ENCODE data around the gene SLC35B2. TPM values are rescaled to one million over a fixed set of nuclear protein-coding genes. Genes with fewer than 3 reads are reported as not detected.

Gene SLC35B2
- total RNA-seq, 1 donor from 2014 or later = 26.1 TPM

DNA sequence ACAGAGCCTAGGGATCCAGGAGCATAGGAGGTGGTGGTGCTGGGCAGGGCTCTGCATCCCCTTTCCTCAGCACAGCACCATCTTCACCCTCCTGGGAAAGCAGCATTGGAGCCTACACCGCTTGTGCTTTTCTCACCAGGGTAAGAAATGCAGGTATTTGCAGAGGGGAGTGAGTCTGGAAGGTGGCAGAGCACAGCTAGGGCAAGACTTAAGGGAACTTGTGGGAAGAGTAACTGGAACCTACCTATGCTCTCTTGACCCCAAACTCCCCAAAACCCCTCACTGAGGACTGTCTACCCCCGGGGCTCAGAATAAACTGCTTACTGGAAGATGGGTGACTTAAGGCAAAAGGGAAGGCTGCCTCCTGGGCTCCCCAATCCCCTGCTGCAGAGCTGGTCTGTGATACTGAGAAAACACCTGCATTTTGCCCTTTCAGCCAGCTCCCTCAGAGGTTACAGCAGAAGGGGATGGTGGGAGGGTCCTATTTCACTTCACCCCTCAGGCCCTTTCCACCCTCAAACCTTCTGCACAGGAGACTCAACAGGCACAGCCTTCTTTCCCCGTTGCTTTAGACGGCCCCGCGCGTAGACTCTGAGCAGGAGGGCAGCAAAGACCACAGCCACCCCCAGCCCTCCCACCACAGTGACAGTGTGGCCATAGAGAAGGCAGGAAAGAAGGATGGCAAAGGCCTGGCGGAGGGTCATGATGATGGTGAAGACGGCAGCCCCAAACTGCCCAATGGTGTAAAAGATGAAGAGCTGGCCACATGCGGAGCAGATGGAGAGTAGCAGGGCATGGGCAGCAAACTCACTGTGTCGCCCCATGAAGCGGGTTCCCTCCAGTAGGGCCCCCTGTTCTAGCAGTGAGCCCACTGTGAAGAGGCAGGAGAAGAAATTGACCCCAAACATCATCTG lies 2.9 kb downstream of the SLC35B2 start:
- no peaks in the 10 kb centered on the region for H3K27me3 ChIP-seq (ENCODE audit: control insufficient read depth in 3 of 3, insufficient read depth in 3 of 3, low read length in 3 of 3)
- H3K9ac ChIP-seq (ENCODE audit: low read depth in 1 of 3, low read length in 3 of 3) = no peak overlapping the region
- no peak overlapping the region for H3K4me3 ChIP-seq (ENCODE audit: low read length in 3 of 3)
- H3K36me3 ChIP-seq (ENCODE audit: control insufficient read depth in 3 of 3, insufficient read depth in 3 of 3, low read length in 3 of 3) = peaks cover 56 to 62% (median 59%) of the 10 kb centered on the region in 3 donors
- H3K27ac ChIP-seq (ENCODE audit: low read depth, low read length) = no peak overlapping the region
- no peaks in the 10 kb centered on the region for H3K9me3 ChIP-seq (ENCODE audit: control insufficient read depth in 3 of 3, low read length in 3 of 3)
- peaks cover 24 to 51% (median 27%) of the 10 kb centered on the region in 3 donors for H3K4me1 ChIP-seq (ENCODE audit: control insufficient read depth in 3 of 3, insufficient read depth in 3 of 3, low read length in 3 of 3)

DNA sequence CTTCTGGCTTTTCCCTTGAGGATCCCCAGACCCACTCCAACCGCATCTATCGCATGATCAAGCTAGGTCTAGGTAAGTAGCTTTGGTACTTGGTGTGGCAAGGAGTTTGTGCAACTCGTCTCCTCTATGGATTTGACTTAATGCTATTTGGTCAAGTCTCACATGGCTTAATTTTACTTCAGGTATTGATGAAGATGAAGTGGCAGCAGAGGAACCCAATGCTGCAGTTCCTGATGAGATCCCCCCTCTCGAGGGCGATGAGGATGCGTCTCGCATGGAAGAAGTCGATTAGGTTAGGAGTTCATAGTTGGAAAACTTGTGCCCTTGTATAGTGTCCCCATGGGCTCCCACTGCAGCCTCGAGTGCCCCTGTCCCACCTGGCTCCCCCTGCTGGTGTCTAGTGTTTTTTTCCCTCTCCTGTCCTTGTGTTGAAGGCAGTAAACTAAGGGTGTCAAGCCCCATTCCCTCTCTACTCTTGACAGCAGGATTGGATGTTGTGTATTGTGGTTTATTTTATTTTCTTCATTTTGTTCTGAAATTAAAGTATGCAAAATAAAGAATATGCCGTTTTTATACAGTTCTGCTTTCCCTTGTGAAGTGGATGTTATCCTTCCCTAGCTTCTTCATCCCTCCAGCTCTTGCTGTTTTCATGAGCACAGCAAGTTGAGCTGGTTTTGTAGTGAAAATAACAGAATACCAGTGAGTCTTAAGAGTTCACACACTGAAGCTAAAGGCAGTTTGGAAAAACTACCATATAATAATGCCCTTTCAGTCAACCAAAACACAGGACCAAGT lies 3.8 kb downstream of the SLC35B2 start:
- no peak overlapping the region for H3K4me3 ChIP-seq (ENCODE audit: low read length in 3 of 3)
- no peaks in the 10 kb centered on the region for H3K27me3 ChIP-seq (ENCODE audit: control insufficient read depth in 3 of 3, insufficient read depth in 3 of 3, low read length in 3 of 3)
- no peaks in the 10 kb centered on the region for H3K9me3 ChIP-seq (ENCODE audit: control insufficient read depth in 3 of 3, low read length in 3 of 3)
- no peak overlapping the region for H3K9ac ChIP-seq (ENCODE audit: low read depth in 1 of 3, low read length in 3 of 3)
- peaks cover 33 to 61% (median 36%) of the 10 kb centered on the region in 3 donors for H3K4me1 ChIP-seq (ENCODE audit: control insufficient read depth in 3 of 3, insufficient read depth in 3 of 3, low read length in 3 of 3)
- H3K36me3 ChIP-seq (ENCODE audit: control insufficient read depth in 3 of 3, insufficient read depth in 3 of 3, low read length in 3 of 3) = peaks cover 58 to 71% (median 64%) of the 10 kb centered on the region in 3 donors
- H3K27ac ChIP-seq (ENCODE audit: low read depth, low read length) = no peak overlapping the region

DNA sequence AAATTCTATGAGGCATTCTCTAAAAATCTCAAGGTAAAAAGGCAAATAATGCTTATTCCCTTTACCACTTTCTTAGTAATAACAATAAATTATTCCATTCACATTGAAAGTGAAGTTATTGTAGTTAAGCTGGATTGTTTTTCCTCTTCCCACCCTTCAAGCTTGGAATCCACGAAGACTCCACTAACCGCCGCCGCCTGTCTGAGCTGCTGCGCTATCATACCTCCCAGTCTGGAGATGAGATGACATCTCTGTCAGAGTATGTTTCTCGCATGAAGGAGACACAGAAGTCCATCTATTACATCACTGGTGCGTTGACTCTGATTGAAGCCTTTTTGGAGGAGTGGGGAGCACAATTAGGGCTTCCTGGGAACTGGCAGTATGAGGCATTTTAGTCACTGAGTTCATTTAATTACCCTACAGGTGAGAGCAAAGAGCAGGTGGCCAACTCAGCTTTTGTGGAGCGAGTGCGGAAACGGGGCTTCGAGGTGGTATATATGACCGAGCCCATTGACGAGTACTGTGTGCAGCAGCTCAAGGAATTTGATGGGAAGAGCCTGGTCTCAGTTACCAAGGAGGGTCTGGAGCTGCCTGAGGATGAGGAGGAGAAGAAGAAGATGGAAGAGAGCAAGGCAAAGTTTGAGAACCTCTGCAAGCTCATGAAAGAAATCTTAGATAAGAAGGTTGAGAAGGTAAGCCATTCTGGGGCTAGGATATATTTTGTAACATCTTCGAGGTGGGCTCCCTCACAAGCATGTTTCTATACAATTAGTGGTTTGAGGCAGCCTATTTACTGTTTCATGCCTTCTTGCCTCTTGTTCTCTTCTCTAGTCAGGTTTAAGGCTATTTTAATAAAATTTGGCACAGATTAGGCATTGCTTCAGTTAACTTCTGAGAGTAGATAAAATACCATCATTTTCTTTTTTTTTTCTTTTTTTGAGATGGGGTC lies 5.5 kb downstream of the SLC35B2 start:
- Histone ChIP-seq H3K9me3 (ENCODE audit: control insufficient read depth in 3 of 3, low read length in 3 of 3) (no peaks in the 10 kb centered on the region), H3K9ac (ENCODE audit: low read depth in 1 of 3, low read length in 3 of 3) (no peak overlapping the region), H3K4me3 (ENCODE audit: low read length in 3 of 3) (no peak overlapping the region), H3K4me1 (ENCODE audit: control insufficient read depth in 3 of 3, insufficient read depth in 3 of 3, low read length in 3 of 3) (peaks cover 29 to 65% (median 34%) of the 10 kb centered on the region in 3 donors), H3K27me3 (ENCODE audit: control insufficient read depth in 3 of 3, insufficient read depth in 3 of 3, low read length in 3 of 3) (no peaks in the 10 kb centered on the region), H3K36me3 (ENCODE audit: control insufficient read depth in 3 of 3, insufficient read depth in 3 of 3, low read length in 3 of 3) (peaks cover 62 to 71% (median 64%) of the 10 kb centered on the region in 3 donors), H3K27ac (ENCODE audit: low read depth, low read length) (no peak overlapping the region)

DNA sequence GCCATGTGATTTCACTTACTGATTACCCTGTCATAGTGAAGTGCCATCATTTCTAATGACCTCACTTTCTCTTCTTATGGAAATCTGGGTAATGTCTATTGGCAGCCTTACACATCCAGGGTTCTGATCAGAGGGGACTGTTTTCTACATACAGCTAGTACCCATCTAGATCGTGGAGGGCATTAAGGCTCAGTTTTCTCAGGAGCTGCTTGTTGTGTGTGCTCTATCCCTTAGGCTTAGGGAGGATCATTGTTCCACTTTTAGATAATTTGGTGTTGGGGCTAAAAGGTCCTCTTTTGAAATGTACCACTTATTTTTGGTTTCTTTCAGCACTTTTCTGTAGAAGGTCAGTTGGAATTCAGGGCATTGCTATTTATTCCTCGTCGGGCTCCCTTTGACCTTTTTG lies 6.6 kb downstream of the SLC35B2 start:
- H3K9ac ChIP-seq (ENCODE audit: low read depth in 1 of 3, low read length in 3 of 3) = no peak overlapping the region
- H3K27me3 ChIP-seq (ENCODE audit: control insufficient read depth in 3 of 3, insufficient read depth in 3 of 3, low read length in 3 of 3) = no peaks in the 10 kb centered on the region
- no peak overlapping the region for H3K4me3 ChIP-seq (ENCODE audit: low read length in 3 of 3)
- peaks cover 60 to 69% (median 64%) of the 10 kb centered on the region in 3 donors for H3K36me3 ChIP-seq (ENCODE audit: control insufficient read depth in 3 of 3, insufficient read depth in 3 of 3, low read length in 3 of 3)
- no peaks in the 10 kb centered on the region for H3K9me3 ChIP-seq (ENCODE audit: control insufficient read depth in 3 of 3, low read length in 3 of 3)
- H3K4me1 ChIP-seq (ENCODE audit: control insufficient read depth in 3 of 3, insufficient read depth in 3 of 3, low read length in 3 of 3) = peaks cover 20 to 58% (median 26%) of the 10 kb centered on the region in 3 donors
- no peak overlapping the region for H3K27ac ChIP-seq (ENCODE audit: low read depth, low read length)

DNA sequence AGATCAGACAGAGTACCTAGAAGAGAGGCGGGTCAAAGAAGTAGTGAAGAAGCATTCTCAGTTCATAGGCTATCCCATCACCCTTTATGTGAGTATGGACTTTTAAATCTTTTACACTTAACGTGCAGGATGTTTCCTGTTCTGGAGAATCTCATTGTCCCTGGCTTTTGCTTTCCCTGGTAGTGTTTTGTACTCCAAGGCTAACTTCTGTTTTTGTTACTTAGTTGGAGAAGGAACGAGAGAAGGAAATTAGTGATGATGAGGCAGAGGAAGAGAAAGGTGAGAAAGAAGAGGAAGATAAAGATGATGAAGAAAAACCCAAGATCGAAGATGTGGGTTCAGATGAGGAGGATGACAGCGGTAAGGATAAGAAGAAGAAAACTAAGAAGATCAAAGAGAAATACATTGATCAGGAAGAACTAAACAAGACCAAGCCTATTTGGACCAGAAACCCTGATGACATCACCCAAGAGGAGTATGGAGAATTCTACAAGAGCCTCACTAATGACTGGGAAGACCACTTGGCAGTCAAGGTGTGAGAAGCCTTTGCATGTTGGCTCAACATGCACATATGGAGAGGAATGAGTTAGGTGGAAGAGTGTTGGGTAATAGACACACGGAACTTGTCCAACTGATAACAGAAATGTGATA lies 7.1 kb downstream of the SLC35B2 start:
- H3K27ac ChIP-seq (ENCODE audit: low read depth, low read length) = no peak overlapping the region
- no peak overlapping the region for H3K4me3 ChIP-seq (ENCODE audit: low read length in 3 of 3)
- H3K4me1 ChIP-seq (ENCODE audit: control insufficient read depth in 3 of 3, insufficient read depth in 3 of 3, low read length in 3 of 3) = peaks cover 25 to 59% (median 32%) of the 10 kb centered on the region in 3 donors

DNA sequence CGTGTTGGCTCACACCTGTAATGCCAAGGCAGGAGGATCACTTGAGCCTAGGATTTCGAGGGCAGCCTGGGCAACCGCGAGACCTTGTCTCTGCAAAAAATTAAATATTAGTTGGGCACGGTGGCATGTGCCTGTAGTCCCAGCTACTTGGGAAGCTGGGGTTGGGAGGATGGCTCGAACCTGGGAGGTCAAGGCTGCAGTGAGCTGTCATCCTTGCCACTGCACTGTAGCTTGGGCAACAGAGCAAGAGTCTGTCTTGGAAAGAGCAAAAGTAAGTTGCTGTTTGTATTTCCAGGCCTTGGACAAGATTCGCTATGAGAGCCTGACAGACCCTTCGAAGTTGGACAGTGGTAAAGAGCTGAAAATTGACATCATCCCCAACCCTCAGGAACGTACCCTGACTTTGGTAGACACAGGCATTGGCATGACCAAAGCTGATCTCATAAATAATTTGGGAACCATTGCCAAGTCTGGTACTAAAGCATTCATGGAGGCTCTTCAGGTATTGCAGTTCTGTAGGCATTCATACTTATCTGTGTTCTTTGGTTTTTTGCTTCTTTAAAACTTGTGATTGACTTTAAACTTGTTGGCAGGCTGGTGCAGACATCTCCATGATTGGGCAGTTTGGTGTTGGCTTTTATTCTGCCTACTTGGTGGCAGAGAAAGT lies 8.1 kb downstream of the SLC35B2 start:
- H3K4me3 ChIP-seq (ENCODE audit: low read length in 3 of 3) = peak overlapping the region; percentile 24 to 100 (median 86)
- peak overlapping the region; percentile 99 for H3K27ac ChIP-seq (ENCODE audit: low read depth, low read length)
- peaks cover 22 to 53% (median 32%) of the 10 kb centered on the region in 3 donors for H3K4me1 ChIP-seq (ENCODE audit: control insufficient read depth in 3 of 3, insufficient read depth in 3 of 3, low read length in 3 of 3)
- H3K9me3 ChIP-seq (ENCODE audit: control insufficient read depth in 3 of 3, low read length in 3 of 3) = no peaks in the 10 kb centered on the region
- peak overlapping the region in 1 of 3 donors; percentile 4 for H3K9ac ChIP-seq (ENCODE audit: low read depth in 1 of 3, low read length in 3 of 3)
- H3K27me3 ChIP-seq (ENCODE audit: control insufficient read depth in 3 of 3, insufficient read depth in 3 of 3, low read length in 3 of 3) = no peaks in the 10 kb centered on the region
- H3K36me3 ChIP-seq (ENCODE audit: control insufficient read depth in 3 of 3, insufficient read depth in 3 of 3, low read length in 3 of 3) = peaks cover 45 to 55% (median 53%) of the 10 kb centered on the region in 3 donors

More for the DNA sequence above, 7.1 kb downstream of the SLC35B2 start:
- peaks cover 55 to 64% (median 63%) of the 10 kb centered on the region in 3 donors for H3K36me3 ChIP-seq (ENCODE audit: control insufficient read depth in 3 of 3, insufficient read depth in 3 of 3, low read length in 3 of 3)
- H3K9me3 ChIP-seq (ENCODE audit: control insufficient read depth in 3 of 3, low read length in 3 of 3) = no peaks in the 10 kb centered on the region
- H3K9ac ChIP-seq (ENCODE audit: low read depth in 1 of 3, low read length in 3 of 3) = no peak overlapping the region
- H3K27me3 ChIP-seq (ENCODE audit: control insufficient read depth in 3 of 3, insufficient read depth in 3 of 3, low read length in 3 of 3) = no peaks in the 10 kb centered on the region

DNA sequence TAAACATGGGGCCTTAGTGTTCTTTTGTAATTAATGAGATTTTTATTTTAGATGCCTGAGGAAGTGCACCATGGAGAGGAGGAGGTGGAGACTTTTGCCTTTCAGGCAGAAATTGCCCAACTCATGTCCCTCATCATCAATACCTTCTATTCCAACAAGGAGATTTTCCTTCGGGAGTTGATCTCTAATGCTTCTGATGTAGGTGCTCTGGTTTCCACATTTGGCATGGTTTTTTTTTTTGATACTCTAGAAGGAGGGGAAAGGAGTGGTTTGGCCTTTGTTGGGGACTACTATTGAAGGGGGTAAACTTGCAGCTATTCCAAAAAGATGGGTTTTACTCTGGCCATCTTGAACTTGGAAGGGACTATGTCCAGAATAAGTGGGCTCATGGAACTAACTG lies 8.7 kb downstream of the SLC35B2 start:
- no peaks in the 10 kb centered on the region for H3K27me3 ChIP-seq (ENCODE audit: control insufficient read depth in 3 of 3, insufficient read depth in 3 of 3, low read length in 3 of 3)
- H3K36me3 ChIP-seq (ENCODE audit: control insufficient read depth in 3 of 3, insufficient read depth in 3 of 3, low read length in 3 of 3) = peaks cover 43 to 48% (median 47%) of the 10 kb centered on the region in 3 donors
- H3K4me1 ChIP-seq (ENCODE audit: control insufficient read depth in 3 of 3, insufficient read depth in 3 of 3, low read length in 3 of 3) = peaks cover 22 to 51% (median 32%) of the 10 kb centered on the region in 3 donors
- H3K27ac ChIP-seq (ENCODE audit: low read depth, low read length) = peak overlapping the region; percentile 99
- peak overlapping the region; percentile 24 to 100 (median 86) for H3K4me3 ChIP-seq (ENCODE audit: low read length in 3 of 3)
- no peaks in the 10 kb centered on the region for H3K9me3 ChIP-seq (ENCODE audit: control insufficient read depth in 3 of 3, low read length in 3 of 3)
- H3K9ac ChIP-seq (ENCODE audit: low read depth in 1 of 3, low read length in 3 of 3) = peak overlapping the region in 2 of 3 donors; percentile 4 to 93

DNA sequence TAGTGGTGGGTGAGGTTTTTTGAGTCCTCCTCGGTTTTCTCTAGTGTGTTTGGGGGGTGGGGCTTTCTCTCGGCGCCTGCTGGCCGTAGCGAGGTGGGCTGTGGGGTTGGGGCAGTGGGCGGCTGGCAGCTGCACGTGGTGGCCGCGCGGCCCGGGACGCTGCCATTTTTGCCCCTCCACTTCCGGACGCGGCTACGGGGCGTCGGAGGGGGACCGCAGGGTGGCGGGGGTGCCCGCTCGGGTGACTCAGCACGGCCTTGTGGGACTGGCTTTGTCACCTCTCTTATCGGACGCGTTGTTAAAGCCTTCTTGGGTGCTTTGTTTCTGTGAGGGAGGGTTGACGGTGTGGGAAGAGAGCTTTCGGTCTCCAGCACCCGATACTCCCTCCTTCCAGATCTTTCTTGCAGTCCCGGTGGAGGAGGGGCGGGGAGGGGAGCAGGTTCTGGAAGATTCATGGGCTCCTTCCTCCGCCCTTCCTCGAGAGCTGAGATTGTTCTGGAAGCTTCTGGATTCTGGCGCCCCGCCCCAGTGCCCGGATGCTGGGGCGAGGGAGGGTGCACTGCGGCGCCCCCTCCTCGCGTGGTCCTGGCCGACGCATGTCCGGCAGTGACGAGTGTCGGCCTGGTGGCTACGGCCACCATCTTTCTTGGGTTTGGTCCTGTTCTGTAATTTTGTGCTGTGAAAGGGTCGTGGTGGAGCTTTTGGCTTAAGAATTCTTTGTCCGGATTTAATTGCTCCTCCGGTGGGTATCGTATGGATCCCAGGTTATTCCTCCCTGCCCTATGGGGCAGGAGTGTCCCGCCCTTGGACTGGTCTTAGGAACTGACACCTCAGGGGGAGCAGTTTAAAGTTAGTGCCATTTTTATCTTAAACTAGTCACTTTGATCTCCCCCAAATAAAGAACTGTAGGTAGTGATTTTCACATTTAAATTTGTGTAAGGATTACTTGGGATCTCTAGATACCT lies 9.7 kb downstream of the SLC35B2 start:
- Histone ChIP-seq H3K4me1 (ENCODE audit: control insufficient read depth in 3 of 3, insufficient read depth in 3 of 3, low read length in 3 of 3) (peaks cover 22 to 47% (median 32%) of the 10 kb centered on the region in 3 donors), H3K27me3 (ENCODE audit: control insufficient read depth in 3 of 3, insufficient read depth in 3 of 3, low read length in 3 of 3) (no peaks in the 10 kb centered on the region), H3K36me3 (ENCODE audit: control insufficient read depth in 3 of 3, insufficient read depth in 3 of 3, low read length in 3 of 3) (peaks cover 33 to 39% (median 37%) of the 10 kb centered on the region in 3 donors), H3K27ac (ENCODE audit: low read depth, low read length) (peak overlapping the region; percentile 99), H3K9ac (ENCODE audit: low read depth in 1 of 3, low read length in 3 of 3) (peak overlapping the region; percentile 93 to 99 (median 95)), H3K4me3 (ENCODE audit: low read length in 3 of 3) (peak overlapping the region; percentile 86 to 100 (median 94)), H3K9me3 (ENCODE audit: control insufficient read depth in 3 of 3, low read length in 3 of 3) (no peaks in the 10 kb centered on the region)

Data from skeletal muscle tissue (tissue), 4 donors.